Glomerular visceral epithelial cell (primary cell): ENCODE measurements around the gene MDP1.

Experiments used
- DNase-seq: peaks from one replicate; pipeline ENCODE4 v3.0.0-alpha.2; 2016; ENCODE audit errors: extremely low spot score

Gene MDP1

GRCh38 chr14:24198814-24199524 is 16.9 kb downstream of the MDP1 start:
- DNase-seq, result no peak

- DNase-seq, result no peak
These were observed 18.8 kb downstream of the MDP1 start for GRCh38 chr14:24197056-24197450.

- peak; percentile 18 for DNase-seq
These were observed 19.5 kb downstream of the MDP1 start for GRCh38 chr14:24196071-24197055.

- peak; percentile 87 for DNase-seq
These were observed 20.4 kb downstream of the MDP1 start, which contains the start of gene TM9SF1 for GRCh38 chr14:24195186-24196070. Gene TM9SF1 (minus strand): TSS chr14:24195441. CDS start chr14:24195019, 422 bp downstream.

- DNase-seq, result no peak
These were observed 21.0 kb downstream of the MDP1 start for GRCh38 chr14:24194873-24195185.

GRCh38 chr14:24194186-24194872 is 21.5 kb downstream of the MDP1 start:
- DNase-seq, result no peak

- no peak for DNase-seq
These were observed 22.9 kb downstream of the MDP1 start for GRCh38 chr14:24192933-24193332.

GRCh38 chr14:24190416-24190815 is 25.4 kb downstream of the MDP1 start:
- DNase-seq, result no peak

- no peak for DNase-seq
These were observed 26.4 kb downstream of the MDP1 start for GRCh38 chr14:24189460-24189859.

GRCh38 chr14:24189059-24189375 is 26.8 kb downstream of the MDP1 start:
- no peak for DNase-seq

GRCh38 chr14:24188251-24189058 is 27.4 kb downstream of the MDP1 start, which contains the start of gene IPO4:
Gene IPO4 (minus strand): TSS chr14:24188816. CDS start chr14:24188787, 29 bp downstream.
- DNase-seq, result peak; percentile 98

GRCh38 chr14:24187539-24187915 is 28.3 kb downstream of the MDP1 start:
- DNase-seq, result no peak

GRCh38 chr14:24186831-24187538 is 28.9 kb downstream of the MDP1 start:
- DNase-seq, result no peak

- no peak for DNase-seq
These were observed 30.1 kb downstream of the MDP1 start for GRCh38 chr14:24185741-24186140.

- DNase-seq, result no peak
These were observed 30.8 kb downstream of the MDP1 start for GRCh38 chr14:24185026-24185425.

GRCh38 chr14:24184104-24184970 is 31.5 kb downstream of the MDP1 start:
- no peak for DNase-seq

- DNase-seq, result no peak
These were observed 32.8 kb downstream of the MDP1 start for GRCh38 chr14:24183014-24183481.

- DNase-seq, result no peak
These were observed 33.6 kb downstream of the MDP1 start for GRCh38 chr14:24182110-24182882.
